Muscle of leg (tissue), 11 donors: ENCODE data around the gene STK17A. TPM values are rescaled to one million over a fixed set of nuclear protein-coding genes. Genes with fewer than 3 reads are reported as not detected.
A peak's percentile ranks its signal among the peaks of the same experiment; 100 is the strongest.
"Not testable (repeated sequence)": the region's sequence is repeated elsewhere in the genome, so short reads cannot be mapped to it uniquely, and the experiment has no call there.

Experiments
- DNase-seq: peaks from one replicate; pipeline ENCODE4 v3.0.0; 2013
- H3K27ac ChIP-seq: one replicate; pipeline ENCODE4 v1.5.1; 2013; ENCODE audit warnings: mild to moderate bottlenecking, low read length, control low read depth
- H3K27me3 ChIP-seq: one replicate; pipeline ENCODE4 v1.6.1; 2013; ENCODE audit warnings: low read length; ENCODE audit not compliant: control insufficient read depth, insufficient read depth
- H3K36me3 ChIP-seq: one replicate; pipeline ENCODE4 v1.6.1; 2013; ENCODE audit warnings: low read length; ENCODE audit not compliant: control insufficient read depth, insufficient read depth
- H3K4me1 ChIP-seq: one replicate; pipeline ENCODE4 v1.6.1; 2013; ENCODE audit warnings: low read length; ENCODE audit not compliant: control insufficient read depth, insufficient read depth
- H3K4me3 ChIP-seq: one replicate; pipeline ENCODE4 v1.5.1; 2013; ENCODE audit warnings: low read length, control low read depth
- H3K9me3 ChIP-seq: replicated peaks from 2 replicates; pipeline ENCODE4 v1.6.1; 2013; ENCODE audit warnings: low read depth, low read length; ENCODE audit not compliant: control insufficient read depth
- WGBS: methylation state at CpG from one replicate; pipeline ENCODE4 v1.1.5; 2013; ENCODE audit warnings: missing lambda C conversion rate; ENCODE audit not compliant: insufficient coverage; 5-methylcytosine and 5-hydroxymethylcytosine counted together
- polyA plus RNA-seq, 8 donors: library from polyadenylated mRNA; unstranded; fragments of 120-200 nt; gene quantifications; one replicate each; pipeline versions ENCODE4 v1.2.1 to v1.2.3, GENCODE V29; 2013; ENCODE audit warnings: inconsistent platforms in 1 of 8, low replicate concordance in 1 of 8; ENCODE audit not compliant: insufficient read length in 8 of 8, insufficient read depth in 1 of 8
- total RNA-seq: library from RNA; stranded (reverse); fragments of 120-200 nt; gene quantifications from one replicate; pipeline ENCODE4 v1.2.4, GENCODE V29; 2013

The STK17A gene
- total and polyA plus RNA-seq, 9 donors: 14.6 to 22.3 (median 17.0) TPM

DNA sequence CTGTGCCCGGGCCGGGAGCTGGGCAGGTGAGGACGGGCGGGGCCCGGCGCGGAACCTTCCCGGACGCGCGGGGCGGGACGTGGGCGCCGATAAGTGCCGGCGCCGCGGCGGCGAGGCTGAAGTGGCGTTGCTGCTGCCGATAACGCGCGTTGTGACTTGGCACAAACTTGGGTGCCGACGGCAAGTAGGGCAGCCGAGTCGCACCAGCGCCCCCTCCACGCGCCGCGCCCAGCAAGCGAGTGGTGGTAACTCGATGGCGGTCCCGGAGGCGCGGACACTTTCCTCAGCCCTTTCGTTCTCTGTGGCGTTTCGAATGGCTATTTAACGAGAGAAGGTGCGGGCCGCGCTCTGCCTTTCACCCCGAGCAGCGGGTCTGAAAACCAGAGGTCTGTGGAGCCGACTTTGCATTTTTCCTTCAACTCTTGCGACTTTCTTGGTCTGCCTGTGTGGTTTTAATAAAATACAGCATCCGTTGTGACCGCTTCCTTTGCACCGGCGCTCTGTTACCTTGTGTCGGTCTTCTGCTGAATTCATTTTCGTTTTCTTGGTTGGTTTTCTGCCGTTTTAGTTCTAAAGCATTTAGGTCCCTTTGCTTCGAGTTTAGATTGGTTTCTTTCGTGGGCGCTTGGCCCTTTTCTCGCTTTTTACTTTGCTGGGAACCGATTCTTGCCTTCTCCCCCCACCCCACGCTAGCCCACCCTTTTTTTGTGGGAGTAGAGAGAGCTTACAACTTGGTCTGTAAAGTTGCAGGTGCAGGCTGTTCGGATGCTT lies 701 bp downstream of the STK17A start:
- peak overlapping the region; percentile 72 for H3K4me3 ChIP-seq
- H3K27me3 ChIP-seq: peaks cover 4% of the 10 kb centered on the region
- peaks cover 11% of the 10 kb centered on the region for H3K4me1 ChIP-seq
- under 1% methylated on average over 55 of the region's 66 CpGs for WGBS
- no peaks in the 10 kb centered on the region for H3K9me3 ChIP-seq
- no peaks in the 10 kb centered on the region for H3K36me3 ChIP-seq
- peak; percentile 69 for DNase-seq
- H3K27ac ChIP-seq: peak overlapping the region; percentile 88

DNA sequence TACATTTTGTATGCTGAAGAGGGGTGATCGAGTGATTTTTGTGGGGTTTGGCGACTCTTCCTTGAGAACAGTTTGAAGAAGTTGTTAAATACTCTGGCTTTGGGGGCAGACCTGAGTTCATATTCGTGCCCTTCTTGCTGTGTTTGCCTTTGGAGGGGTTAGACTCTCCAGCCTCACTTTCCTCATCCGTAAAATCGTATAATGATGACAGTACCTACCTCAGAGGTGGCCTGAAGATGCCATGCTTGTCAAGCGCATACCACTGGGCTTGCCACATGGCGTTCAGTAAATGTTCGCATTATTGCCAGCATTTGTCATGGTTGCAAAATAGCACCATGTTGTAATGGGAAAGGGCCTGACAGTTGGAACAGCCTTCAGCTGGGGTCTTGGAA lies 1.3 kb downstream of the STK17A start:
- peaks cover 4% of the 10 kb centered on the region for H3K27me3 ChIP-seq
- no peaks in the 10 kb centered on the region for H3K9me3 ChIP-seq
- WGBS: 59% methylated on average over 4 of the region's 8 CpGs
- H3K36me3 ChIP-seq: no peaks in the 10 kb centered on the region
- H3K27ac ChIP-seq: peak overlapping the region; percentile 88
- peak; percentile 53 for DNase-seq
- peaks cover 11% of the 10 kb centered on the region for H3K4me1 ChIP-seq
- peak overlapping the region; percentile 72 for H3K4me3 ChIP-seq

DNA sequence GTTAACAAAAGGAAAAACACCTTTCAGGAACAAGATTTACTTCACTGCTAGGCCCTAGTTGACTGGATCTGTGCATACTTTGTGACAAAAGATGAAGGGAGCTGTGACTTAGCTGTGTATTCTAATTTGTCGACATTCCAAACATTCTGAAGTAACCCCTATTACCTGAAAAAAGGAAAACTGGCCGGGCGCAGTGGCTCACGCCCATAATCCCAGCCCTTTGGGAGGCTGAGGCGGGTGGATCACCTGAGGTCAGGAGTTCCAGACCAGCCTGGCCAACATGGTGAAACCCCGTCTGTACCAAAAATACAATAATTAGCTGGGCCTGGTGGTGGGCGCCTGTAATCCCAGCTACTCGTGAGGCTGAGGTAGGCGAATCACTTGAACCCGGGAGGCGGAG lies 1.8 kb downstream of the STK17A start:
- not testable (repeated sequence) for H3K36me3 ChIP-seq, DNase-seq, H3K9me3 ChIP-seq, H3K27me3 ChIP-seq
- Histone ChIP-seq H3K4me3 (peak overlapping the region; percentile 72), H3K4me1 (peaks cover 11% of the 10 kb centered on the region), H3K27ac (peak overlapping the region; percentile 88)
- 86% methylated on average over 7 of the region's 11 CpGs for WGBS

DNA sequence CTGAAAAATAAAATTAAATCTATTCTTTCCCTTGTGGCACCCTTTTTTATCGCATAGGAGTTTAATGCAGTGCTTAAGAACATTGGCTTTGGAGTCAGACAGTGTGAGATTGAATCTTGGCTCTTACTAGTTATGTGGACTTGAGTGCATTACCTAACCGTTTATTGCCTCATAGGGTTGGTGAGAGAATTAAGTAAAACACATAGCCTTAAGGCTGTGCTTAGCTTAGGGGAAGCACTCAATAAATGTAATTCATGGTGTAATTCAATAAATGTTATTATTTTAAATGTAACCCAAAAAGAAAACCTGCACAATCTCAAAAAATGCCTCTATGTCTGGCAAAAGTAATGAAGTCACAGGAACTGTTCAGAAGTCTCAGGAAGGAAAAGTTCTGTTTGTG lies 2.7 kb downstream of the STK17A start:
- Histone ChIP-seq H3K9me3 (no peaks in the 10 kb centered on the region), H3K27ac (no peak overlapping the region), H3K36me3 (no peaks in the 10 kb centered on the region), H3K4me3 (no peak overlapping the region), H3K4me1 (peaks cover 11% of the 10 kb centered on the region), H3K27me3 (peaks cover 4% of the 10 kb centered on the region)
- WGBS: no CpG with 5 or more reads among the region's 2 CpGs
- DNase-seq: peak; percentile 13

DNA sequence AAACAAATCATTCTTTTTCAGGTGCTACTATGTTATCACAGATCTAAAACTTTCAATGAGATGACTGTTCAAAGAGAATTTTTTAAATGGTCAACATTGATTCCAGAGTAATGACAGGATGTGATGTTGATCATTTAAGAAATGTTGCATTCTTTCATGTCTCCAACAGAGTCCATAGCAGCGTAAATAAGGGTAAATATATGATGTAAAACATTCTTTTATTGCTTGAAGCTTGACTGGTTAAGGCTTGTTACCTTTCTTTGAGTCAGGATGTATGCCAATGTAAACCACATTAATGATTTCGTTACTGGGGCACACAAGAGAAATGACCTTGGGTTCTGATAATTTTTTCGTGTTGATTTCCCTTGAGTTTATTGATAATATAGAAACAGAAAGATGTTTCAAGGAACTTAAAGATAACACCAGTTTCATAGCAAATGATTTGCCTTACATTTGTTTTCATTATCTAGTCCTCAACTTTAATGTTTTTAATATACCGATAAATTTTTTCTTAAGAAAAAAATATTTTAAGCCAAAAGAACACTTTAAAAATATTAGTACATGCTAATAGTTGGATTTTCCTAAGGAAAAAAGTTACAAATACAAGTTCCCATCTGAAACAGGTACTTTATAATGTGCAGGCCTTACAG lies 3.5 kb downstream of the STK17A start:
- no CpG with 5 or more reads among the region's 4 CpGs for WGBS
- no peak for DNase-seq
- Histone ChIP-seq H3K36me3 (no peaks in the 10 kb centered on the region), H3K27ac (no peak overlapping the region), H3K27me3 (peaks cover 3% of the 10 kb centered on the region), H3K4me1 (peaks cover 11% of the 10 kb centered on the region), H3K4me3 (no peak overlapping the region), H3K9me3 (no peaks in the 10 kb centered on the region)

DNA sequence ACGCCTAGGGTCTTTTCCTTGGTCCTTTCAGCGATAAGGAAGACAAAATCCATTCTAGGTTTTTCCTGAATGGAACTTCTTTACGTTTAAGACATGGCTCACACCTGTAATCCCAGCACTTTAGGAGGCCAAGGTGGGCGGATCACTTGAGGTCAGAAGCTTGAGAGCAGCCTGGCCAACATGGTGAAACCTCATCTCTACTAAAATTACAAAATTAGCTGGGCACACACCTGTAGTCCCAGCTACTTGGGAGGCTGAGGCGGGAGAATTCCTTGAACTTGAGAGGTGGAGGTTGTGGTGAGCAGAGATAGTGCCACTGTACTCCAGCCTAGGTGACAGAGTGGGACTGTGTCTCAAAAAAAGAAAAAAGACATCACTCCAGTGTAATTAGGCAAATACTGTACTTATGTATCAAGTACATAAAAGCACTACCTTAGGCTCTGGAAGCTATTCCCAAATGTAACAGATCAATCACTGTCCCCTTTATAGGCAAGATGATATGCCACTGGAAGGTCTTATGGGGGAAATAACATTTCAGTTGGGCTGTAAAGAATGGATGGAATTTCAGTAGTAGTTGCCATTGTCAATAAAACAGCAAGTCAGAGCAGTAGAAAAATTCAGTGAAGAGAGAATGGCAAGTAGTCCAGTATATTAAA lies 5.7 kb downstream of the STK17A start:
- no peaks in the 10 kb centered on the region for H3K9me3 ChIP-seq
- H3K36me3 ChIP-seq: no peaks in the 10 kb centered on the region
- no peak overlapping the region for H3K27ac ChIP-seq
- peaks cover 8% of the 10 kb centered on the region for H3K4me1 ChIP-seq
- no peak for DNase-seq
- no peak overlapping the region for H3K4me3 ChIP-seq
- WGBS: 100% methylated on average over 2 of the region's 5 CpGs
- H3K27me3 ChIP-seq: no peaks in the 10 kb centered on the region

DNA sequence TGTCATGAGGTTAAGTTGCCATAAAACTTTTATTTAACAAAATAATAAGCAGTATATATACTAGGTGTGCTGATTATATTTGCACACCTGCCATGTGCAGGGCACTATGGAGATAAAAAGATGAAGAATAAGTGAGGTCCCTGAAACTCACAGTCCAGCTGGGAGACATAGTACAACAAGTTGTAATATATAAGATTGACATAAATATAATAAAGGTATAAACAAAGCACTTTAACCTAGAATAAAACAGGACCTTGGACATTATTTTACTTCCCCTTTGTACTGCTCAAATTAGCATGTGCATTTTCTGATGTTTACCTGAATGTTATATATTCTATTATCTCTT lies 6.2 kb downstream of the STK17A start:
- H3K9me3 ChIP-seq: no peaks in the 10 kb centered on the region
- H3K27me3 ChIP-seq: no peaks in the 10 kb centered on the region
- H3K4me1 ChIP-seq: peaks cover 7% of the 10 kb centered on the region
- H3K4me3 ChIP-seq: no peak overlapping the region
- DNase-seq: no peak
- H3K27ac ChIP-seq: no peak overlapping the region
- no peaks in the 10 kb centered on the region for H3K36me3 ChIP-seq

DNA sequence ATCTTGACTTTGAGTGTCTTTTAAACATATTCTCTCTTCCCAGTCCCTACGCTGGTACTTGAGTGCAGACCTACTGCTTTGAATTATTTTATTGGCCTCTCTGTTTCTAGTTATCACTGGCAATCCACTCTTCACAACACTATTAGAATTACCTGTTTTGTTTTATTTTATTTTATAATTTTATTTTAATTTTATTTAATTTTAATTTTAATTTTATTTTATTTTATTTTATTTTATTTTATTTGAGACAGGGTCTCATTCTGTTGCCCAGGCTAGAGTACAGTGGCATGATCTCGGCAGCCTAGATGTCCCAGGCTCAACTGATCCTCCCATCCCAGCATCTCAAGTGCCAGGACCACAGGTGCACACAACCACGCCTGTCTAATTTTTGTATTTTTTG lies 6.8 kb downstream of the STK17A start:
- WGBS: no CpG with 5 or more reads among the region's 3 CpGs
- no peak for DNase-seq
- H3K4me3 ChIP-seq: no peak overlapping the region
- H3K9me3 ChIP-seq: no peaks in the 10 kb centered on the region
- no peaks in the 10 kb centered on the region for H3K27me3 ChIP-seq
- peaks cover 1% of the 10 kb centered on the region for H3K4me1 ChIP-seq
- H3K36me3 ChIP-seq: no peaks in the 10 kb centered on the region
- H3K27ac ChIP-seq: no peak overlapping the region

DNA sequence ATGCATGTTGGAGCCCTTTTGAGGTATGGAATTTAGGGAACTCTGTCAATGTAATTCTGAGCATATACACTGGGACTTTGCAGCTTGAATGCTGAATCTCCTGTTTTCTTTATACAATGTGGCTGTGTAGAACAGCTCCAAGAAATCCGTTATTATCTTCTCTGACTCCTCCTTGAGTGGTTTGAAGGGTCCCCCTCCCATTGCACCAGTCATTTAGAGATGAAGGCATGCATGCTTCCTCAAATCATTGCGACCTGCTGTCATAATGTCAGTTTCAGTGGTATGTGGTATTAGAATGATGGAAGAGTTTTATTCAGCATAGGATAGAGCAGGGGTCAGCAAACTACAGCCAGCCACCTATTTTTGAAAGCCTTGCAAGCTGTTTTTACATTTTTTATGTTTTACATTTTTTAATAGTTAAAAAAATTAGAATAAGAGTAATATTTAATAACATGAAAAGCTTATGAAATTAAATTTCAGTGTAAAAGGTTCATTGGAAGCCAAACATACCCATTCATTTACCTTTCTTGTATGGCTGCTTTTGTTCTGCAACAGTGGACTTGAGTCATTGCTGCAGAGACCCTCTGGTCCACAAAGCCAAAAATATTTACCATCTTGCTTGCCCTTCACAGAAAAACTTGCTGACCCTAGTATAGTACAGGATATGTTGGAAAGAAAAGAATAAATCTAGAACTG lies 8.1 kb downstream of the STK17A start:
- WGBS: 67% methylated on average over 1 of the region's 2 CpGs
- no peak for DNase-seq
- H3K9me3 ChIP-seq: no peaks in the 10 kb centered on the region
- no peak overlapping the region for H3K27ac ChIP-seq
- no peaks in the 10 kb centered on the region for H3K36me3 ChIP-seq
- H3K4me3 ChIP-seq: no peak overlapping the region
- H3K4me1 ChIP-seq: no peaks in the 10 kb centered on the region
- H3K27me3 ChIP-seq: no peaks in the 10 kb centered on the region

DNA sequence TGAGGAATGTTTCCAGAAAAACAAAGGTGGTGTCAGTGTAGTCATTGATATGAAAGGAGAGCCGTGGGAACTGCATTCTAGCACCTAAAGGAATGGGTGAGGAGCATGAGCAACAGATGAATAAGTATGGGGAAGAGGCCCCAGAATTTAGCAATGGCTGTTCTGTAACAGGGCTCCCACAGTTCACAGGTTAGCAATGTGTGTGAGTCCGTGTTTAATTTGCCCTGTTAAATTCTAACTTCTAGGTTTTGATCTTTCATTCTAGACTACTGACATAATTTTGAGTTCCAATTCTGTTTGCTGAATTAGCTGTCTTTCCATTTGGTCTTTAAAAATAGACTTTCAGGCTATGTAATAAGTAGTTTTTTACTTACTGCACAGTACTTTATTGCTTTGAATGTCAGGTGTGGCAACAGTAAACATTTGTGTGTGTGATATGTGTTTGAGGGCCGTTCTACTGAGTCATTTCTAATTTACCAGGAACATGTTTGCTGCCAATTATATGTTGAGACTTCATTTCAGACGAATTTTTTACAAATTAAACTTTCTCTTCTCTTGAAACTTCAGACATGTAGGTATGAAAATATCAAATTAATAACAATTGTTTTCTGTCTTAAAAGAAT lies 8.8 kb downstream of the STK17A start:
- no peak overlapping the region for H3K27ac ChIP-seq
- no peaks in the 10 kb centered on the region for H3K4me1 ChIP-seq
- H3K4me3 ChIP-seq: no peak overlapping the region
- DNase-seq: no peak
- WGBS: 83% methylated on average over 1 of the region's 4 CpGs
- no peaks in the 10 kb centered on the region for H3K9me3 ChIP-seq
- no peaks in the 10 kb centered on the region for H3K36me3 ChIP-seq
- no peaks in the 10 kb centered on the region for H3K27me3 ChIP-seq
